Liver (tissue), 9 donors: Measurements from ENCODE around the gene FCHSD1. TPM values are rescaled to one million over a fixed set of nuclear protein-coding genes. Genes with fewer than 3 reads are reported as not detected.

Source experiments
- DNase-seq: peaks from one replicate; pipeline ENCODE4 v3.0.0-alpha.2; 2017; ENCODE audit warnings: low spot score
- H3K27ac ChIP-seq, 2 donors: one replicate each; pipeline ENCODE4 v1.7.0; 2013; ENCODE audit warnings: inconsistent platforms in 2 of 2, low read length in 2 of 2, control low read depth in 1 of 2, low read depth in 1 of 2, mild to moderate bottlenecking in 1 of 2
- H3K27me3 ChIP-seq, 4 donors: one replicate each; pipeline versions ENCODE4 v1.6.1 to v1.7.0; 2013; ENCODE audit warnings: low read length in 3 of 4, inconsistent platforms in 1 of 4, mild to moderate bottlenecking in 1 of 4, moderate library complexity in 1 of 4; ENCODE audit not compliant: control insufficient read depth in 4 of 4, insufficient read depth in 4 of 4
- H3K36me3 ChIP-seq, 4 donors: one replicate each; pipeline versions ENCODE4 v1.6.1 to v1.7.0; 2013; ENCODE audit warnings: low read length in 3 of 4, mild to moderate bottlenecking in 3 of 4, low read depth in 1 of 4, moderate library complexity in 1 of 4; ENCODE audit not compliant: control insufficient read depth in 4 of 4, insufficient read depth in 3 of 4
- H3K4me1 ChIP-seq, 4 donors: one replicate each; pipeline versions ENCODE4 v1.6.1 to v1.7.0; 2013; ENCODE audit warnings: low read length in 3 of 4, mild to moderate bottlenecking in 3 of 4, moderate library complexity in 1 of 4; ENCODE audit not compliant: control insufficient read depth in 4 of 4, insufficient read depth in 4 of 4
- H3K4me3 ChIP-seq, 3 donors: one replicate each; pipeline versions ENCODE4 v1.6.1 to v1.7.0; 2013; ENCODE audit warnings: low read length in 3 of 3, control low read depth in 1 of 3, low read depth in 1 of 3, mild to moderate bottlenecking in 1 of 3
- H3K9ac ChIP-seq, 2 donors: one replicate each; pipeline ENCODE4 v1.7.0; 2013; ENCODE audit warnings: low read length in 2 of 2, mild to moderate bottlenecking in 2 of 2, moderate library complexity in 2 of 2, control low read depth in 1 of 2, low read depth in 1 of 2
- H3K9me3 ChIP-seq, 4 donors: one replicate each; pipeline versions ENCODE4 v1.6.1 to v1.7.0; 2013; ENCODE audit warnings: low read length in 3 of 4; ENCODE audit not compliant: control insufficient read depth in 4 of 4
- EGR1 ChIP-seq, 2 donors: IDR thresholded peaks; 2 replicates each; pipeline ENCODE4 v1.6.1; 2016 to 2018; ENCODE audit warnings: antibody characterized with exemption in 2 of 2, low read depth in 2 of 2
- FOXA1 ChIP-seq: IDR thresholded peaks from 2 replicates; pipeline ENCODE4 v1.6.1; 2016; ENCODE audit warnings: antibody characterized with exemption
- FOXA2 ChIP-seq: IDR thresholded peaks from 2 replicates; pipeline ENCODE4 v1.6.1; 2016; ENCODE audit warnings: antibody characterized with exemption
- GABPA ChIP-seq, 2 donors: IDR thresholded peaks in 1 of 2; conservative IDR thresholded peaks in 1 of 2; 2 replicates each; pipeline ENCODE4 v1.6.1; 2016; ENCODE audit warnings: antibody characterized with exemption in 2 of 2, mild to moderate bottlenecking in 1 of 2, moderate library complexity in 1 of 2
- HNF4A ChIP-seq, 2 donors: conservative IDR thresholded peaks; 2 replicates each; pipeline ENCODE4 v1.6.1; 2016; ENCODE audit warnings: antibody characterized with exemption in 2 of 2, mild to moderate bottlenecking in 2 of 2
- HNF4G ChIP-seq: IDR thresholded peaks from 2 replicates; pipeline ENCODE4 v1.6.1; 2016; ENCODE audit warnings: antibody characterized with exemption
- JUND ChIP-seq, 2 donors: IDR thresholded peaks; 2 replicates each; pipeline ENCODE4 v1.6.1; 2016; ENCODE audit warnings: antibody characterized with exemption in 2 of 2
- NR2F2 ChIP-seq: IDR thresholded peaks from 2 replicates; pipeline ENCODE4 v1.6.1; 2016; ENCODE audit warnings: antibody characterized with exemption
- RAD21 ChIP-seq, 2 donors: IDR thresholded peaks; 2 replicates each; pipeline ENCODE4 v1.6.1; 2016; ENCODE audit warnings: antibody characterized with exemption in 2 of 2, mild to moderate bottlenecking in 2 of 2
- RXRA ChIP-seq, 2 donors: IDR thresholded peaks; 2 replicates each; pipeline ENCODE4 v1.6.1; 2017 to 2018; ENCODE audit warnings: antibody characterized with exemption in 2 of 2, mild to moderate bottlenecking in 1 of 2
- SP1 ChIP-seq: IDR thresholded peaks from 2 replicates; pipeline ENCODE4 v1.6.1; 2018; ENCODE audit warnings: antibody characterized with exemption, mild to moderate bottlenecking
- TAF1 ChIP-seq: conservative IDR thresholded peaks from 2 replicates; pipeline ENCODE4 v1.6.1; 2016; ENCODE audit warnings: antibody characterized with exemption, mild to moderate bottlenecking
- YY1 ChIP-seq: IDR thresholded peaks from 2 replicates; pipeline ENCODE4 v1.6.1; 2016; ENCODE audit warnings: antibody characterized with exemption, mild to moderate bottlenecking
- WGBS: extraction: QIAGEN DNeasy Blood & Tissue Kit; methylation state at CpG from one replicate; pipeline ENCODE4 v1.1.7; 2013; 5-methylcytosine and 5-hydroxymethylcytosine counted together
- polyA plus RNA-seq, 2 donors: library from polyadenylated mRNA; stranded (reverse) in 1 of 2; unstranded in 1 of 2; fragments of 200-250 nt in 1 of 2; fragments of >200 nt in 1 of 2; fragmentation: Nextera tagmentation in 1 of 2; extraction: Ambion mirVana in 1 of 2; gene quantifications; one replicate each; pipeline versions ENCODE4 v1.2.1 to v1.2.3, GENCODE V29; 2013 to 2015
- total RNA-seq, 2 donors: library from RNA; depleted of rRNA; stranded (reverse); fragments of >200 nt; gene quantifications; one replicate each; pipeline ENCODE4 v1.2.3, GENCODE V29; 2014
- TF ChIP-seq, protein P1 (sequence below): IDR thresholded peaks from 2 replicates; pipeline ENCODE4 v1.6.1; 2016; ENCODE audit warnings: antibody characterized with exemption
- TF ChIP-seq, protein P2 (sequence below): IDR thresholded peaks from 2 replicates; pipeline ENCODE4 v1.6.1; 2016; ENCODE audit warnings: antibody characterized with exemption
- TF ChIP-seq, protein P3 (sequence below): IDR thresholded peaks from 2 replicates; pipeline ENCODE4 v1.6.1; 2016; ENCODE audit warnings: antibody characterized with exemption, mild to moderate bottlenecking
- TF ChIP-seq, protein P4 (sequence below): IDR thresholded peaks from 2 replicates; pipeline ENCODE4 v1.6.1; 2016; ENCODE audit warnings: antibody characterized with exemption
- TF ChIP-seq, protein P5 (sequence below): fragments of 150-350 bp; IDR thresholded peaks from 2 replicates; pipeline ENCODE4 v1.5.1; 2017; ENCODE audit warnings: improper control_type of control experiment, low read depth, low read length; ENCODE audit not compliant: missing input control
- donor health status: healthy.
- donor health status: healthy.
- donor health status: healthy.
- donor health status: healthy.
- donor health status: healthy.

FCHSD1 gene
- total and polyA plus RNA-seq, 4 donors: 1.3 to 6.4 (median 2.2) TPM

DNA sequence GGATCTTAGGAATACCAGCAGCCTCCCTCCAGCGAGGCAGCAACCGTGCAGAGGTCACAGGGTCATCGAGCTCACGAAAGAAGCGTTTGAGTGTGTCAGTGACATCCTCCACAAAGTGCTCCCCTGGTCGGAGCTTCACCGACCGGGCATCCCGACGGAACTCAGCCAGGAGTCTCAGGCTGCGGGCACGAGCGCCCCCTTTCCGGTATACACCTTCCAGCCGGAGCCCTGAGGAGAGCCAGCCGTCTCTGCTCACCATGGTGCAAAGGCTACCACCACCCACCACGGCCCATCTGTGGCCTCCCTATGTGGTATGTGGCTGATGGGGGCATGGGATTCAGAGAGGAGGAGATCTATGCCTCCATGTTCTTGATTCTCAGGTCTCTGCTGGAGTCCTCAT, 10.8 kb upstream of the FCHSD1 start (continued):
- TF ChIP-seq, protein P1, sequence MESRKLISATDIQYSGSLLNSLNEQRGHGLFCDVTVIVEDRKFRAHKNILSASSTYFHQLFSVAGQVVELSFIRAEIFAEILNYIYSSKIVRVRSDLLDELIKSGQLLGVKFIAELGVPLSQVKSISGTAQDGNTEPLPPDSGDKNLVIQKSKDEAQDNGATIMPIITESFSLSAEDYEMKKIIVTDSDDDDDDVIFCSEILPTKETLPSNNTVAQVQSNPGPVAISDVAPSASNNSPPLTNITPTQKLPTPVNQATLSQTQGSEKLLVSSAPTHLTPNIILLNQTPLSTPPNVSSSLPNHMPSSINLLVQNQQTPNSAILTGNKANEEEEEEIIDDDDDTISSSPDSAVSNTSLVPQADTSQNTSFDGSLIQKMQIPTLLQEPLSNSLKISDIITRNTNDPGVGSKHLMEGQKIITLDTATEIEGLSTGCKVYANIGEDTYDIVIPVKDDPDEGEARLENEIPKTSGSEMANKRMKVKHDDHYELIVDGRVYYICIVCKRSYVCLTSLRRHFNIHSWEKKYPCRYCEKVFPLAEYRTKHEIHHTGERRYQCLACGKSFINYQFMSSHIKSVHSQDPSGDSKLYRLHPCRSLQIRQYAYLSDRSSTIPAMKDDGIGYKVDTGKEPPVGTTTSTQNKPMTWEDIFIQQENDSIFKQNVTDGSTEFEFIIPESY: no peak

DNA sequence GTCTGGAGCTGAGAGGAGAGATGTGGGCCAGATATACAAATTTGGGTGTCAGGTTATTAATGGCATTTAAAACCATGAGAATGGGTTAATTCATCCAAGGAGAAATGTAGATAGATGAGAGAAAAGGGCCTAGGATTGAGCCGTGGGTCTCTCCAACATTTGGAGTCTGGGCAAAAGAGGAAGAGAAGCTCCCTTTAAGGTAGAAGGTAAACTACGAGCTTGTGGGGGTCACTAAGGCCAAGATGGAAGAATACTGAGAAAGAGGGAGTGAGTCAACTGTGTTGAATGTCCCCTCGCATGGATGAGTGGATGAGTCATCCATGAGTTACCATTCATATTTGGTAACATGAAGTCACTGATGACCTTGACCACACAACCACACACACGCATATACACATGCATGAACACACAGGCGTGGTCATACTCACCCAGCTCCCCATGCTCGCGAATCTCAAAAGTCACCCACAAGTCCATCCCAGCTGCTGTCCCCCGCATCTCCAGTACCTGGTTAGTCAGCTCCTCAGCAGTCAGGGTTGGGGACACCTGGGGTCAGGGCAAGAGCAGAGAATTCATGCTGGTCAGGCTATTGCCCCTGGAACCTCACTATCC, 6.8 kb upstream of the FCHSD1 start:
- Histone ChIP-seq H3K9ac (no peak overlapping the region), H3K9me3 (no peaks in the 10 kb centered on the region), H3K36me3 (peaks cover 0 to 2% (median under 1%) of the 10 kb centered on the region in 4 donors), H3K27ac (no peak overlapping the region), H3K27me3 (no peaks in the 10 kb centered on the region), H3K4me3 (no peak overlapping the region), H3K4me1 (no peaks in the 10 kb centered on the region)
- DNase-seq: no peak
- TF ChIP-seq FOXA2: no peak
- TF ChIP-seq TAF1: no peak
- TF ChIP-seq GABPA (IDR thresholded peaks at IDR 0.05 in 1 of 2, conservative IDR thresholded peaks at IDR 0.05 in 1 of 2): no peak
- TF ChIP-seq JUND (IDR thresholded peaks at IDR 0.05): no peak
- TF ChIP-seq RAD21 (IDR thresholded peaks at IDR 0.05): no peak
- TF ChIP-seq SP1: no peak
- TF ChIP-seq, protein P1: no peak
- no peak for TF ChIP-seq HNF4A (conservative IDR thresholded peaks at IDR 0.05)
- TF ChIP-seq, protein P2, sequence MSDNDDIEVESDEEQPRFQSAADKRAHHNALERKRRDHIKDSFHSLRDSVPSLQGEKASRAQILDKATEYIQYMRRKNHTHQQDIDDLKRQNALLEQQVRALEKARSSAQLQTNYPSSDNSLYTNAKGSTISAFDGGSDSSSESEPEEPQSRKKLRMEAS: no peak
- 86% methylated on average over 8 of the region's 8 CpGs for WGBS

DNA sequence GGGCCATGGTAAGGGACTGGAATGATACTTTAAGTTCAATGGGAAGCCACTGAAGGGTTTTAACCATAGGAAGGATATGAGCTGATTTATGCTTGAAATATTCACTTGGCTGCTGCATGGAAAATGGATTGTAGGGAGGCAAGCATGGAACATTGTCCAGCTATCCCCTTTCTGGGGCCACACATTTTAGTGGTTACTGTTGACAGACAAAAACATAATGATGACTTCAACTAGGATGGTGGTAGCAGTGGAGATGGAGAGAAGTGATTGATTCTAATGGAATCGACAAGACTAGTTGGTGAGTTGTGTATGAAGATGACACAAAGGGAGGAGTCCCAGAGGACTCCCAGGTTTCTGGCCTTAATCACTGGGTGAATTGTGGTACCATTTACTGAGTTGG, 6.2 kb upstream of the FCHSD1 start:
- Histone ChIP-seq H3K27me3 (no peaks in the 10 kb centered on the region), H3K9ac (no peak overlapping the region), H3K4me3 (no peak overlapping the region), H3K4me1 (no peaks in the 10 kb centered on the region), H3K27ac (no peak overlapping the region), H3K36me3 (peaks cover 0 to 2% (median under 1%) of the 10 kb centered on the region in 4 donors), H3K9me3 (no peaks in the 10 kb centered on the region)
- WGBS: 98% methylated on average over 1 of the region's 1 CpG
- no peak for DNase-seq
- TF ChIP-seq SP1 (no peak), YY1 (no peak), NR2F2 (no peak), RAD21 (IDR thresholded peaks at IDR 0.05) (no peak), JUND (IDR thresholded peaks at IDR 0.05) (no peak), FOXA1 (no peak), EGR1 (IDR thresholded peaks at IDR 0.05; ENCODE audit: low read depth in 2 of 2) (no peak), GABPA (IDR thresholded peaks at IDR 0.05 in 1 of 2, conservative IDR thresholded peaks at IDR 0.05 in 1 of 2) (no peak), RXRA (IDR thresholded peaks at IDR 0.05) (no peak), FOXA2 (no peak), HNF4A (conservative IDR thresholded peaks at IDR 0.05) (no peak), HNF4G (no peak), TAF1 (no peak)
- TF ChIP-seq, protein P3, sequence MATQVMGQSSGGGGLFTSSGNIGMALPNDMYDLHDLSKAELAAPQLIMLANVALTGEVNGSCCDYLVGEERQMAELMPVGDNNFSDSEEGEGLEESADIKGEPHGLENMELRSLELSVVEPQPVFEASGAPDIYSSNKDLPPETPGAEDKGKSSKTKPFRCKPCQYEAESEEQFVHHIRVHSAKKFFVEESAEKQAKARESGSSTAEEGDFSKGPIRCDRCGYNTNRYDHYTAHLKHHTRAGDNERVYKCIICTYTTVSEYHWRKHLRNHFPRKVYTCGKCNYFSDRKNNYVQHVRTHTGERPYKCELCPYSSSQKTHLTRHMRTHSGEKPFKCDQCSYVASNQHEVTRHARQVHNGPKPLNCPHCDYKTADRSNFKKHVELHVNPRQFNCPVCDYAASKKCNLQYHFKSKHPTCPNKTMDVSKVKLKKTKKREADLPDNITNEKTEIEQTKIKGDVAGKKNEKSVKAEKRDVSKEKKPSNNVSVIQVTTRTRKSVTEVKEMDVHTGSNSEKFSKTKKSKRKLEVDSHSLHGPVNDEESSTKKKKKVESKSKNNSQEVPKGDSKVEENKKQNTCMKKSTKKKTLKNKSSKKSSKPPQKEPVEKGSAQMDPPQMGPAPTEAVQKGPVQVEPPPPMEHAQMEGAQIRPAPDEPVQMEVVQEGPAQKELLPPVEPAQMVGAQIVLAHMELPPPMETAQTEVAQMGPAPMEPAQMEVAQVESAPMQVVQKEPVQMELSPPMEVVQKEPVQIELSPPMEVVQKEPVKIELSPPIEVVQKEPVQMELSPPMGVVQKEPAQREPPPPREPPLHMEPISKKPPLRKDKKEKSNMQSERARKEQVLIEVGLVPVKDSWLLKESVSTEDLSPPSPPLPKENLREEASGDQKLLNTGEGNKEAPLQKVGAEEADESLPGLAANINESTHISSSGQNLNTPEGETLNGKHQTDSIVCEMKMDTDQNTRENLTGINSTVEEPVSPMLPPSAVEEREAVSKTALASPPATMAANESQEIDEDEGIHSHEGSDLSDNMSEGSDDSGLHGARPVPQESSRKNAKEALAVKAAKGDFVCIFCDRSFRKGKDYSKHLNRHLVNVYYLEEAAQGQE: no peak
- TF ChIP-seq, protein P1: no peak
- TF ChIP-seq, protein P4, sequence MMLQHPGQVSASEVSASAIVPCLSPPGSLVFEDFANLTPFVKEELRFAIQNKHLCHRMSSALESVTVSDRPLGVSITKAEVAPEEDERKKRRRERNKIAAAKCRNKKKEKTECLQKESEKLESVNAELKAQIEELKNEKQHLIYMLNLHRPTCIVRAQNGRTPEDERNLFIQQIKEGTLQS: no peak
- TF ChIP-seq, protein P5, sequence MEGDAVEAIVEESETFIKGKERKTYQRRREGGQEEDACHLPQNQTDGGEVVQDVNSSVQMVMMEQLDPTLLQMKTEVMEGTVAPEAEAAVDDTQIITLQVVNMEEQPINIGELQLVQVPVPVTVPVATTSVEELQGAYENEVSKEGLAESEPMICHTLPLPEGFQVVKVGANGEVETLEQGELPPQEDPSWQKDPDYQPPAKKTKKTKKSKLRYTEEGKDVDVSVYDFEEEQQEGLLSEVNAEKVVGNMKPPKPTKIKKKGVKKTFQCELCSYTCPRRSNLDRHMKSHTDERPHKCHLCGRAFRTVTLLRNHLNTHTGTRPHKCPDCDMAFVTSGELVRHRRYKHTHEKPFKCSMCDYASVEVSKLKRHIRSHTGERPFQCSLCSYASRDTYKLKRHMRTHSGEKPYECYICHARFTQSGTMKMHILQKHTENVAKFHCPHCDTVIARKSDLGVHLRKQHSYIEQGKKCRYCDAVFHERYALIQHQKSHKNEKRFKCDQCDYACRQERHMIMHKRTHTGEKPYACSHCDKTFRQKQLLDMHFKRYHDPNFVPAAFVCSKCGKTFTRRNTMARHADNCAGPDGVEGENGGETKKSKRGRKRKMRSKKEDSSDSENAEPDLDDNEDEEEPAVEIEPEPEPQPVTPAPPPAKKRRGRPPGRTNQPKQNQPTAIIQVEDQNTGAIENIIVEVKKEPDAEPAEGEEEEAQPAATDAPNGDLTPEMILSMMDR: no peak
